Measurements from ENCODE around the gene CYP51A1.
"Not testable (repeated sequence)": the region's sequence is repeated elsewhere in the genome, so short reads cannot be mapped to it uniquely, and the experiment has no call there.

CYP51A1 gene

GRCh38 chr7:92121681-92122080 is 12.6 kb downstream of the CYP51A1 start:
- DNase-seq: no peak

- no peak for DNase-seq
Observed at GRCh38 chr7:92119213-92119759, 15.0 kb downstream of the CYP51A1 start.

GRCh38 chr7:92116949-92117348 is 17.3 kb downstream of the CYP51A1 start:
- no peak for DNase-seq

GRCh38 chr7:92115821-92116220 is 18.5 kb downstream of the CYP51A1 start:
- no peak for DNase-seq

- DNase-seq: no peak
Observed at GRCh38 chr7:92110857-92111256, 23.4 kb downstream of the CYP51A1 start.

- DNase-seq: no peak
Observed at GRCh38 chr7:92108821-92109220, 25.5 kb downstream of the CYP51A1 start.

- DNase-seq: not testable (repeated sequence)
Observed at GRCh38 chr7:92102862-92103261, 31.4 kb downstream of the CYP51A1 start.

- no peak for DNase-seq
Observed at GRCh38 chr7:92100534-92100933, 33.7 kb downstream of the CYP51A1 start.

- no peak for DNase-seq
Observed at GRCh38 chr7:92095380-92095779, 38.9 kb downstream of the CYP51A1 start.

GRCh38 chr7:92092210-92092609 is 42.1 kb downstream of the CYP51A1 start:
- no peak for DNase-seq

- no peak for DNase-seq
Observed at GRCh38 chr7:92088266-92088665, 46.0 kb downstream of the CYP51A1 start.

GRCh38 chr7:92083922-92084321 is 50.4 kb downstream of the CYP51A1 start:
- DNase-seq: not testable (repeated sequence)

- no peak for DNase-seq
Observed at GRCh38 chr7:92076509-92076908, 57.8 kb downstream of the CYP51A1 start.

GRCh38 chr7:92075455-92076158 is 58.7 kb downstream of the CYP51A1 start:
- DNase-seq: no peak

- DNase-seq: no peak
Observed at GRCh38 chr7:92072708-92073107, 61.6 kb downstream of the CYP51A1 start.

- no peak for DNase-seq
Observed at GRCh38 chr7:92072121-92072520, 62.2 kb downstream of the CYP51A1 start.

- no peak for DNase-seq
Observed at GRCh38 chr7:92071032-92071431, 63.2 kb downstream of the CYP51A1 start.

GRCh38 chr7:92064438-92065029 is 69.7 kb downstream of the CYP51A1 start:
- DNase-seq: no peak
